ENCODE results near the gene PSAT1. TPM values are rescaled to one million over a fixed set of nuclear protein-coding genes. Genes with fewer than 3 reads are reported as not detected.
A peak's percentile ranks its signal among the peaks of the same experiment; 100 is the strongest.

Gene PSAT1
- 45.6 and 52.5 TPM in 2 replicates for total RNA-seq (2014; rRNA removed)
- Bru-seq, nascent RNA: percentile 91 among the genes with signal in this experiment
- percentile 89 among the genes with signal in this experiment for BruChase-seq, experiment 1, labeled RNA remaining after a 6-hour chase
- BruChase-seq, experiment 2, labeled RNA remaining after a 2-hour chase: percentile 96 among the genes with signal in this experiment
- long read RNA-seq, transcript PSAT1-201 (8 exons, 1,411 nt): minor isoform, 6 of 390 reads
- long read RNA-seq, transcript PSAT1-202 (9 exons, 2,188 nt): major isoform, 336 of 390 reads
- long read RNA-seq, partial matches to known transcripts: 36 of 390 reads
- long read RNA-seq, other reads (novel, unspliced or antisense): 12 of 390 reads

- POLR2A ChIA-PET (ENCODE audit: unreplicated experiment): interaction anchor here (0.6 to 1.0 kb wide), 2 partner anchors 15 to 66 kb away, joined by 3 to 5 read pairs; no protein-coding TSS in a partner anchor
- H3K9ac ChIP-seq (ENCODE audit: low read length): peak within 1 kb of the TSS; percentile 81
- H3K4me2 ChIP-seq (ENCODE audit: low read length): peak within 1 kb of the TSS; percentile 88
- H2AFZ ChIP-seq (ENCODE audit: low read length): peak within 1 kb of the TSS; percentile 96
- H3K36me3 ChIP-seq (ENCODE audit: low read depth, low read length): peaks cover 8% of the 10 kb centered on the region
- H3K79me2 ChIP-seq (ENCODE audit: low read length): peaks cover 33% of the 10 kb centered on the region
- no peaks in the 10 kb centered on the region for H3K9me3 ChIP-seq (ENCODE audit: low read length)
- TF ChIP-seq CTCF (conservative IDR thresholded peaks at IDR 0.05; ENCODE audit: low read depth, low read length) (no peak), EZH2 (IDR thresholded peaks at IDR 0.05; ENCODE audit: low read length, unreplicated experiment) (no peak), EZH2phosphoT487 (IDR thresholded peaks at IDR 0.05; ENCODE audit: borderline replicate concordance, low read length) (no peak)
- peak; percentile 94 for DNase-seq
- peak within 1 kb of the TSS; percentile 67 for H3K27ac ChIP-seq (ENCODE audit: low read length)
- H3K9me2 ChIP-seq (replicated peaks; ENCODE audit: low read length): no peaks in the 10 kb centered on the region
- peak within 1 kb of the TSS; percentile 95 for H3K4me3 ChIP-seq (ENCODE audit: low read length)
- H3K27me3 ChIP-seq (ENCODE audit: low read length): no peaks in the 10 kb centered on the region
- CTCF ChIA-PET: interaction anchor here (0.6 kb wide), 1 partner anchor 69 kb away, joined by 3 read pairs; no protein-coding TSS in a partner anchor
- H4K20me1 ChIP-seq (ENCODE audit: low read length): no peaks in the 10 kb centered on the region; the same call in 1 of the 2 replicates
- TSS peak; percentile 27 for BruUV-seq (replicated peaks)
- no peaks in the 10 kb centered on the region for H3F3A ChIP-seq (ENCODE audit: low read length, unreplicated experiment)
- intact Hi-C loops (cut with micrococcal nuclease): loop anchor here (1.0 kb wide), 1 partner anchor 15 kb away; no protein-coding TSS in a partner anchor
- ATAC-seq: peak; percentile 93
- peaks cover 10% of the 10 kb centered on the region for H3K4me1 ChIP-seq (ENCODE audit: insufficient read depth, low read length)
Measured at GRCh38 chr9:78296893-78297671, at the start of gene PSAT1. Gene PSAT1 (plus strand): TSS chr9:78297125. CDS start chr9:78297211, 86 bp downstream.

DNA sequence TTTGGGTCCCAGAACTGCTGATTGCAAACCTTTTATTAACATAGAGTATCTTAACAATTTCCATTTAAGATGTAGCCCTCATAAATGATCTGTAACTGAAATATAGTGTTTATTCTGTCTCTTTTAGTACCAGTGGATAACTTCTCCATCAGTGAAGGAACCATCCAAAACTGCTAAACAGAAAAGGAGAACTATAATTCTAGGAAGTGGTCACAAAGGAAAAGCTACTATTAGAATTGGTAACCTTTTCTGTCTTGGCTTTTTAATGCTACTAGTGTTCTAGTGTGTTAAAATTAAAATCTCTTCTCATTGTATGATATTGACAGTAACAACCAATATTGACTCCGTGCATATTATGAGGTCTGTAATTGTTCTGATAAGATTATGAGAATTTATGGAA, 48.3 kb upstream of the PSAT1 start:
- BruUV-seq (replicated peaks): no TSS peak
- H2AFZ ChIP-seq (ENCODE audit: low read length): no peak overlapping the region
- H3K4me2 ChIP-seq (ENCODE audit: low read length): no peak overlapping the region
- H3K27ac ChIP-seq (ENCODE audit: low read length): no peak overlapping the region
- TF ChIP-seq EZH2 (IDR thresholded peaks at IDR 0.05; ENCODE audit: low read length, unreplicated experiment): no peak
- no peak for TF ChIP-seq EZH2phosphoT487 (IDR thresholded peaks at IDR 0.05; ENCODE audit: borderline replicate concordance, low read length)
- TF ChIP-seq CTCF (conservative IDR thresholded peaks at IDR 0.05; ENCODE audit: low read depth, low read length): no peak
- no peak overlapping the region for H3K9ac ChIP-seq (ENCODE audit: low read length)
- no peak for ATAC-seq
- no peaks in the 10 kb centered on the region for H4K20me1 ChIP-seq (ENCODE audit: low read length)
- no peak for DNase-seq
- H3K79me2 ChIP-seq (ENCODE audit: low read length): no peaks in the 10 kb centered on the region
- ChIA-PET POLR2A (ENCODE audit: unreplicated experiment) (no interaction called here), CTCF (no interaction called here)
- no peaks in the 10 kb centered on the region for H3K4me1 ChIP-seq (ENCODE audit: insufficient read depth, low read length)
- peaks cover 5% of the 10 kb centered on the region for H3K36me3 ChIP-seq (ENCODE audit: low read depth, low read length)
- H3K9me3 ChIP-seq (ENCODE audit: low read length): no peaks in the 10 kb centered on the region
- H3K9me2 ChIP-seq (replicated peaks; ENCODE audit: low read length): no peaks in the 10 kb centered on the region
- H3K27me3 ChIP-seq (ENCODE audit: low read length): no peaks in the 10 kb centered on the region
- no peaks in the 10 kb centered on the region for H3F3A ChIP-seq (ENCODE audit: low read length, unreplicated experiment)
- H3K4me3 ChIP-seq (ENCODE audit: low read length): no peak overlapping the region
- intact Hi-C loops (cut with micrococcal nuclease): no loop called here
